AG04449 (cell line): ENCODE measurements around the gene NAP1L4.

ENCODE experiments used
- CTCF ChIA-PET: fragments of 350-600 bp; formaldehyde crosslinking; extraction: SDS; loops from one replicate; lab custom pipeline; 2021; ENCODE audit warnings: antibody characterized with exemption; lab: Yijun Ruan, JAX
- POLR2A ChIA-PET: fragments of 400-600, 350-600 bp; formaldehyde crosslinking; extraction: SDS; loops from one replicate; lab custom pipeline; 2020; ENCODE audit warnings: antibody characterized with exemption, inconsistent platforms; lab: Yijun Ruan, JAX
- DNase-seq: peaks from one replicate; pipeline ENCODE4 v3.0.0-alpha.2; 2010; ENCODE audit warnings: low read depth, low spot score
- H3K4me3 ChIP-seq: 2 replicates; pipeline ENCODE4 v1.5.1; 2011; ENCODE audit warnings: low read depth, mild to moderate bottlenecking, control low read depth, low read length
- CTCF ChIP-seq: IDR thresholded peaks from one replicate; pipeline ENCODE4 v1.5.1; 2011; ENCODE audit warnings: mild to moderate bottlenecking, moderate library complexity, low read length, control low read depth, inconsistent platforms; ENCODE audit not compliant: insufficient read depth; ENCODE audit errors: missing control alignments

NAP1L4 gene

GRCh38 chr11:2915473-2915872, 76.7 kb downstream of the NAP1L4 start:
- H3K4me3 ChIP-seq: no peak overlapping the region
- POLR2A ChIA-PET: interaction anchor here (1.8 kb wide), 1 partner anchor 14 kb away, joined by 10 read pairs; the partner anchor contains the start of gene PHLDA2
- DNase-seq: no peak
- CTCF ChIA-PET: interaction anchor here (0.9 to 1.6 kb wide), 6 partner anchors 11 to 382 kb away, joined by 3 to 6 read pairs (median 4); partner anchors contain the start of gene PHLDA2
- no peak for TF ChIP-seq CTCF

GRCh38 chr11:2914455-2915195, 77.5 kb downstream of the NAP1L4 start:
- CTCF ChIA-PET: interaction anchor here (0.9 to 2.0 kb wide), 4 partner anchors 15 to 381 kb away, joined by 3 to 11 read pairs (median 4); partner anchors contain the start of gene PHLDA2
- H3K4me3 ChIP-seq: no peak overlapping the region
- no peak for DNase-seq
- POLR2A ChIA-PET: interaction anchor here (2.2 kb wide), 1 partner anchor 15 kb away, joined by 12 read pairs; the partner anchor contains the start of gene PHLDA2
- no peak for TF ChIP-seq CTCF

- no peak for DNase-seq
- H3K4me3 ChIP-seq: no peak overlapping the region
- POLR2A ChIA-PET: interaction anchor here (2.2 kb wide), 1 partner anchor 16 kb away, joined by 12 read pairs; the partner anchor contains the start of gene PHLDA2
- CTCF ChIA-PET: interaction anchor here (2.0 to 2.7 kb wide), 2 partner anchors 16 to 381 kb away, joined by 11 to 17 read pairs; partner anchors contain the start of gene PHLDA2
- no peak for TF ChIP-seq CTCF
These were observed 78.4 kb downstream of the NAP1L4 start for GRCh38 chr11:2913776-2914175.

- no peak for TF ChIP-seq CTCF
- POLR2A ChIA-PET: interaction anchor here (0.5 to 2.2 kb wide), 2 partner anchors 16 to 213 kb away, joined by 3 to 12 read pairs; partner anchors contain the start of genes KCNQ1OT1 and PHLDA2
- no peak overlapping the region for H3K4me3 ChIP-seq
- CTCF ChIA-PET: interaction anchor here (2.0 to 2.7 kb wide), 3 partner anchors 10 to 380 kb away, joined by 11 to 17 read pairs (median 14); partner anchors contain the start of gene PHLDA2
- no peak for DNase-seq
These were observed 79.1 kb downstream of the NAP1L4 start for GRCh38 chr11:2913019-2913431.

GRCh38 chr11:2912498-2912897, 79.6 kb downstream of the NAP1L4 start:
- H3K4me3 ChIP-seq: no peak overlapping the region
- ChIA-PET POLR2A (no interaction called here), CTCF (interaction anchor here (2.0 to 2.7 kb wide), 3 partner anchors 10 to 380 kb away, joined by 11 to 17 read pairs (median 14); partner anchors contain the start of gene PHLDA2)
- no peak for TF ChIP-seq CTCF
- DNase-seq: peak; percentile 34
